Activated CD4-positive, CD25-positive, alpha-beta regulatory T cell treated with anti-CD3 and anti-CD28 coated beads, Interleukin-2, amount 50 U/mL, for 24 hours (primary cell): ENCODE results near the gene EMC9.
A peak's percentile ranks its signal among the peaks of the same experiment; 100 is the strongest.

ENCODE experiments used
- ATAC-seq, 2 donors: fragments of 150-1000 bp; cut with Tn5 transposase; one replicate each; pipeline ENCODE4 v1.10.0; 2021; ENCODE audit warnings: mild to moderate bottlenecking in 1 of 2, moderate library complexity in 1 of 2

Gene EMC9

GRCh38 chr14:24147761-24148428 lies 6.5 kb upstream of the EMC9 start:
- no peak for ATAC-seq

GRCh38 chr14:24146978-24147760 lies 5.8 kb upstream of the EMC9 start, which contains the start of gene RNF31:
Gene RNF31 (plus strand): TSS chr14:24147498. CDS start chr14:24147699, 201 bp downstream.
- ATAC-seq: peak; percentile 87 to 88

GRCh38 chr14:24146453-24146977 lies 5.1 kb upstream of the EMC9 start, which contains the start of gene PSME2:
Gene PSME2 (minus strand): TSS chr14:24146610. CDS start chr14:24146581, 29 bp downstream.
- peak; percentile 67 to 70 for ATAC-seq

GRCh38 chr14:24145690-24146452 lies 4.5 kb upstream of the EMC9 start:
- ATAC-seq: no peak

GRCh38 chr14:24145219-24145618 lies 3.8 kb upstream of the EMC9 start:
- no peak for ATAC-seq

- ATAC-seq: no peak
Observed at GRCh38 chr14:24144451-24144850, 3.1 kb upstream of the EMC9 start.

- no peak for ATAC-seq
Observed at GRCh38 chr14:24143511-24143910, 2.1 kb upstream of the EMC9 start.

- ATAC-seq: no peak
Observed at GRCh38 chr14:24139272-24139934, 2.0 kb downstream of the EMC9 start.

- no peak for ATAC-seq
Observed at GRCh38 chr14:24138396-24139271, 2.8 kb downstream of the EMC9 start.

- ATAC-seq: no peak
Observed at GRCh38 chr14:24137529-24138395, 3.6 kb downstream of the EMC9 start.

GRCh38 chr14:24136684-24137528 lies 4.5 kb downstream of the EMC9 start:
- no peak for ATAC-seq

GRCh38 chr14:24135834-24136683 lies 5.3 kb downstream of the EMC9 start, which contains the start of gene PSME1:
Gene PSME1 (plus strand): TSS chr14:24136194. CDS start chr14:24136263, 69 bp downstream.
- ATAC-seq: peak; percentile 89

GRCh38 chr14:24135584-24135833 lies 5.9 kb downstream of the EMC9 start:
- ATAC-seq: no peak

GRCh38 chr14:24133735-24134134 lies 7.7 kb downstream of the EMC9 start:
- no peak for ATAC-seq

GRCh38 chr14:24132976-24133375 lies 8.4 kb downstream of the EMC9 start:
- ATAC-seq: no peak

- ATAC-seq: no peak
Observed at GRCh38 chr14:24132061-24132685, 9.2 kb downstream of the EMC9 start.

GRCh38 chr14:24131549-24131966 lies 9.8 kb downstream of the EMC9 start:
- ATAC-seq: no peak
